Esophagus muscularis mucosa (tissue), 4 donors: ENCODE data around the gene CAP2. TPM values are rescaled to one million over a fixed set of nuclear protein-coding genes. Genes with fewer than 3 reads are reported as not detected.

Experiments used
- DNase-seq: peaks from one replicate; pipeline ENCODE4 v3.0.0-alpha.2; 2017; ENCODE audit errors: extremely low spot score
- H3K27ac ChIP-seq, 4 donors: fragments of 200-600 bp; sonication (generic); replicated peaks in 1 of 4; 1 replicate in 3 of 4; 2 replicates in 1 of 4; pipeline ENCODE4 v1.5.1; 2016 to 2019; ENCODE audit warnings: mild to moderate bottlenecking in 1 of 4
- H3K27me3 ChIP-seq, 4 donors: fragments of 200-600 bp; sonication (generic); one replicate each; pipeline versions ENCODE4 v1.5.1 to v1.6.0; 2016 to 2019
- H3K36me3 ChIP-seq, 4 donors: fragments of 200-600 bp; sonication (generic); one replicate each; pipeline ENCODE4 v1.5.1; 2016 to 2019
- H3K4me1 ChIP-seq, 4 donors: fragments of 200-600 bp; sonication (generic); one replicate each; pipeline ENCODE4 v1.5.1; 2016 to 2019
- H3K4me3 ChIP-seq, 4 donors: fragments of 200-600 bp; sonication (generic); 1 replicate in 2 of 4; 2 replicates in 2 of 4; pipeline ENCODE4 v1.5.1; 2016 to 2019; ENCODE audit warnings: mild to moderate bottlenecking in 4 of 4, moderate library complexity in 1 of 4
- H3K9me3 ChIP-seq, 4 donors: fragments of 200-600 bp; sonication (generic); 1 replicate in 3 of 4; 2 replicates in 1 of 4; pipeline ENCODE4 v1.5.1; 2016 to 2019
- EP300 ChIP-seq: sonication (generic); formaldehyde crosslinking; IDR thresholded peaks from one replicate; pipeline ENCODE4 v1.6.1; 2017; ENCODE audit warnings: antibody characterized with exemption
- POLR2A ChIP-seq: fragments of 450-650 bp; IDR thresholded peaks from one replicate; pipeline ENCODE4 v1.6.1; 2017; ENCODE audit warnings: antibody characterized with exemption, moderate library complexity, mild to moderate bottlenecking, low read depth
- POLR2AphosphoS5 ChIP-seq, 2 donors: sonication (generic); formaldehyde crosslinking; IDR thresholded peaks; one replicate each; pipeline ENCODE4 v1.6.1; 2017; ENCODE audit warnings: antibody characterized with exemption in 2 of 2
- WGBS: methylation state at CpG from one replicate; pipeline ENCODE4 v1.1.5; 2018; 5-methylcytosine and 5-hydroxymethylcytosine counted together
- intact Hi-C: fragments of 100-400 bp; cut with DNase I; formaldehyde crosslinking; loops from one replicate; pipeline ENCODE4 v1.15.1; 2023
- total RNA-seq, 4 donors: library from RNA; depleted of rRNA; stranded (reverse); fragments of >200 nt; gene quantifications; one replicate each; pipeline versions ENCODE4 v1.1.0 to v1.2.1, GENCODE V29; 2016
- TF ChIP-seq, protein P1 (sequence below), 3 experiments: fragments of 200-600 bp in 2 of 3; fragments of 450-650 bp in 1 of 3; sonication (generic) in 2 of 3; IDR thresholded peaks; one replicate each; pipeline ENCODE4 v1.5.1; 2017 to 2019; ENCODE audit warnings: antibody characterized with exemption in 3 of 3, mild to moderate bottlenecking in 2 of 3, moderate library complexity in 1 of 3

CAP2 gene
- total RNA-seq: 10 to 100 TPM; 38.3 to 55.6 (median 55.1) TPM

- Histone ChIP-seq H3K36me3 (no peaks in the 10 kb centered on the region), H3K9me3 (no peaks in the 10 kb centered on the region), H3K4me1 (peaks cover 0 to 43% (median 29%) of the 10 kb centered on the region in 4 donors), H3K27me3 (no peaks in the 10 kb centered on the region), H3K4me3 (peak within 1 kb of the TSS; percentile 80 to 98 (median 88)), H3K27ac (peak within 1 kb of the TSS; percentile 92 to 96 (median 94))
- 2% methylated on average over 35 of the region's 42 CpGs for WGBS
- DNase-seq: no peak
- intact Hi-C loops: loop anchor here (5.0 kb wide), 1 partner anchor 111 kb away; the partner anchor contains the start of gene RBM24
- TF ChIP-seq, protein P1, sequence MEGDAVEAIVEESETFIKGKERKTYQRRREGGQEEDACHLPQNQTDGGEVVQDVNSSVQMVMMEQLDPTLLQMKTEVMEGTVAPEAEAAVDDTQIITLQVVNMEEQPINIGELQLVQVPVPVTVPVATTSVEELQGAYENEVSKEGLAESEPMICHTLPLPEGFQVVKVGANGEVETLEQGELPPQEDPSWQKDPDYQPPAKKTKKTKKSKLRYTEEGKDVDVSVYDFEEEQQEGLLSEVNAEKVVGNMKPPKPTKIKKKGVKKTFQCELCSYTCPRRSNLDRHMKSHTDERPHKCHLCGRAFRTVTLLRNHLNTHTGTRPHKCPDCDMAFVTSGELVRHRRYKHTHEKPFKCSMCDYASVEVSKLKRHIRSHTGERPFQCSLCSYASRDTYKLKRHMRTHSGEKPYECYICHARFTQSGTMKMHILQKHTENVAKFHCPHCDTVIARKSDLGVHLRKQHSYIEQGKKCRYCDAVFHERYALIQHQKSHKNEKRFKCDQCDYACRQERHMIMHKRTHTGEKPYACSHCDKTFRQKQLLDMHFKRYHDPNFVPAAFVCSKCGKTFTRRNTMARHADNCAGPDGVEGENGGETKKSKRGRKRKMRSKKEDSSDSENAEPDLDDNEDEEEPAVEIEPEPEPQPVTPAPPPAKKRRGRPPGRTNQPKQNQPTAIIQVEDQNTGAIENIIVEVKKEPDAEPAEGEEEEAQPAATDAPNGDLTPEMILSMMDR (IDR thresholded peaks at IDR 0.05): peak in 1 of 3 experiments; percentile 12
- peak; percentile 47 for TF ChIP-seq POLR2A
- no peak for TF ChIP-seq EP300
- TF ChIP-seq POLR2AphosphoS5 (IDR thresholded peaks at IDR 0.05): peak; percentile 73 to 80
Measured at GRCh38 chr6:17392978-17393891, at the start of gene CAP2. TSS of gene CAP2 (plus strand) at chr6:17393595. CDS start at chr6:17421556, 27,961 bp downstream.

- no peak for DNase-seq
- Histone ChIP-seq H3K4me3 (no peak overlapping the region), H3K27me3 (no peaks in the 10 kb centered on the region), H3K9me3 (no peaks in the 10 kb centered on the region), H3K4me1 (no peaks in the 10 kb centered on the region), H3K36me3 (no peaks in the 10 kb centered on the region), H3K27ac (no peak overlapping the region)
- intact Hi-C loops: no loop called here
- 62% methylated on average over 2 of the region's 2 CpGs for WGBS
- TF ChIP-seq, protein P1 (IDR thresholded peaks at IDR 0.05): no peak
- no peak for TF ChIP-seq POLR2AphosphoS5 (IDR thresholded peaks at IDR 0.05)
Measured at GRCh38 chr6:17347012-17347411, 46.4 kb upstream of the CAP2 start.

GRCh38 chr6:17349427-17349826 is 44.0 kb upstream of the CAP2 start:
- H3K9me3 ChIP-seq: no peaks in the 10 kb centered on the region
- peaks cover 0 to 10% (median 3%) of the 10 kb centered on the region in 4 donors for H3K4me1 ChIP-seq
- WGBS: 89% methylated on average over 2 of the region's 2 CpGs
- intact Hi-C loops: no loop called here
- no peak overlapping the region for H3K27ac ChIP-seq
- no peaks in the 10 kb centered on the region for H3K27me3 ChIP-seq
- no peak overlapping the region for H3K4me3 ChIP-seq
- no peak for DNase-seq
- no peaks in the 10 kb centered on the region for H3K36me3 ChIP-seq
- no peak for TF ChIP-seq POLR2AphosphoS5 (IDR thresholded peaks at IDR 0.05)

- Histone ChIP-seq H3K27me3 (no peaks in the 10 kb centered on the region), H3K4me3 (no peak overlapping the region), H3K27ac (no peak overlapping the region), H3K4me1 (peaks cover 0 to 20% (median 7%) of the 10 kb centered on the region in 4 donors), H3K9me3 (no peaks in the 10 kb centered on the region), H3K36me3 (no peaks in the 10 kb centered on the region)
- no peak for DNase-seq
- no peak for TF ChIP-seq POLR2A
- intact Hi-C loops: no loop called here
Measured at GRCh38 chr6:17352302-17352701, 41.1 kb upstream of the CAP2 start.

GRCh38 chr6:17353440-17354175 is 39.8 kb upstream of the CAP2 start:
- WGBS: 70% methylated on average over 4 of the region's 4 CpGs
- TF ChIP-seq EP300: no peak
- TF ChIP-seq POLR2A: no peak
- TF ChIP-seq, protein P1 (IDR thresholded peaks at IDR 0.05): no peak
- intact Hi-C loops: no loop called here
- Histone ChIP-seq H3K27ac (no peak overlapping the region), H3K4me3 (no peak overlapping the region), H3K36me3 (no peaks in the 10 kb centered on the region), H3K4me1 (peaks cover 0 to 20% (median 7%) of the 10 kb centered on the region in 4 donors), H3K27me3 (no peaks in the 10 kb centered on the region), H3K9me3 (no peaks in the 10 kb centered on the region)
- no peak for DNase-seq
